Activated CD4-positive, alpha-beta T cell treated with anti-CD3 and anti-CD28 coated beads, Interleukin-2, amount 50 U/mL, for 24 hours (primary cell): ENCODE data around the gene SLC29A3.
A peak's percentile ranks its signal among the peaks of the same experiment; 100 is the strongest.

Source experiments
- DNase-seq, 2 donors: peaks; one replicate each; pipeline ENCODE4 v3.0.0-alpha.2; 2020; ENCODE audit warnings: low read depth in 1 of 2, low spot score in 1 of 2

Gene SLC29A3

DNA sequence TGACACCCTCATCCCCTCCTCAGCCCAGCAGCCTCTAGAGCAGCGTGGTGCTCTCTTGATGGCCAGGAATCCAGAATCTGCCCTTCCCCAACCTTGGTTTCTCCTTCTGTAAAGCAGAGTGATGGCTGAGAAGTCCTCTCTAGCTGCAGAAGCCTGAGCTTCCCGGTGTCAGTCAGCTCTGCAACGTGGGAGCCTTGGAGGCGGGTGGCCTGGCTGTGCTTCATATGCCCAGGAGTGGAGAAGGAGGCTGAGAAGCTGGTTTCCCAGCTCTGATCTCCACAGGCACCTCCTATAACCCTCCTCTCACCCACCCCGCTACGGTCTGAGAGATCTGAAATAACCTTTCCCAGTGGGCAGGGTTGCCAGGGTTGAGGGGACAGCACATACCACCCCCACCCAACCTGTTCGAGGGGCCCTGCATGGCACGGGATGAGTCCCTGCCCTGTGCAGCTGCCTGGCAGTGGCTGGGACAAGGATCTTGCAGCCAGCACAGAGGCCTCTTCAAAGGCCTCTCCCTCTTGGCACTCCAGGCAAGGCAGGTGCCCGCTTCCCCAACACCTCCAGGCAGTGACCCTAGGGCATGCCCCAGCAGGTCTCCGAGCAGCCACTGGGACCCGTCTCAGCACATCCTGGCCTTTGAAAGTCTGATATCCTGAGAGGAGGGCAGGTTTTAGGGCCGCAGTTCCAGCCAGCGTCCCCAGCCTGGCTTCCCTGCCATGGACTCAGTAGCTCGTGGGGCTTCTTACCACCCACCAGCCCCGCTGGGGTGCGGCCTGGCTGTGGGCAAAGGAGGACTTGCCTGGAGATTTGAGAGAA, 18.3 kb upstream of the SLC29A3 start:
- DNase-seq, result no peak

DNA sequence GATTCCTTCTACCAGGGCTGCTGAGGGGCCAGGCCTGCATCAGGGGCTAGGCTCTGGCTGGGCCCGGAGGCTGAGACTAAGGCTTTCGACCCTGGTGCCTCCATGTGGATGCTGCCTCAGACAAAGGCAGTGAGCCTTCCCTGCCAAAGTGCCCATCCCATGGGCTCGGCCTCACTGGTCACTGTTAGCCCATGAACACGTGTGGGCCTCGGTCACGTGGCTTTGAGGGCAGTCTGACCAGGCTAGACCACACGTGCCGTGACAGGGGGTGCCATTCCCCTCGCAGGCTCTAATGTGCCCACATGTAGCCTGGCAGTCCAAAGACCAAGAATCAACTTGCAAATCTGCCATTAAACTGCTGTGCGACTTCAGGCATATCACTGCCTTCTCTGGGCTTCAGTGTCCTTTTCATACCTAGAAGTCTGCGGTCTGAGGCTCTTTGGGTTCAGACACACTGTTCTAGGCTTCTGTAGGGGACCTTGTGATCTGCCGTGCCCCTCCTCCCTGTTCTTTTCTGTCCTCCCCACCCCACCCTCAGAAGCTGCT, 17.6 kb upstream of the SLC29A3 start:
- no peak for DNase-seq

DNA sequence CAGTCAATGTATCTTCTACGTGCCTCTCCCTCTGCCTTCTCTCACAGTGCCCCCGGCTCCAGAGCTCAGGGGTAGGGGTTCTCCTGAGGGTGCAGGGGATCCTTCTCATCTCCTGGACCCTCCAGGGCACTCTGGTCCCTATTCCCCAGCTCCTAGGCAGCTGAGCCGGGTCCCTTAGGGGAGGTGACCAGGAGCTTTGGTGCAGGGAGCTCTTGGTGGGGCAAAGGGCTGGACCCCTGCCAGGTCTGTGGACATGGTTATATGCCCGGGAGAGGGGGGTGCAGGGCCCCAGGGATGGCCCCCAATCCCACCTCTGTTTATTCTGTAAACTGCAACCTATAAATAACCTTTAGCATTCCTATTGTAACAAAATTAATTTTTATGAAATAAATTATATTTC, 16.6 kb upstream of the SLC29A3 start:
- DNase-seq, result no peak

DNA sequence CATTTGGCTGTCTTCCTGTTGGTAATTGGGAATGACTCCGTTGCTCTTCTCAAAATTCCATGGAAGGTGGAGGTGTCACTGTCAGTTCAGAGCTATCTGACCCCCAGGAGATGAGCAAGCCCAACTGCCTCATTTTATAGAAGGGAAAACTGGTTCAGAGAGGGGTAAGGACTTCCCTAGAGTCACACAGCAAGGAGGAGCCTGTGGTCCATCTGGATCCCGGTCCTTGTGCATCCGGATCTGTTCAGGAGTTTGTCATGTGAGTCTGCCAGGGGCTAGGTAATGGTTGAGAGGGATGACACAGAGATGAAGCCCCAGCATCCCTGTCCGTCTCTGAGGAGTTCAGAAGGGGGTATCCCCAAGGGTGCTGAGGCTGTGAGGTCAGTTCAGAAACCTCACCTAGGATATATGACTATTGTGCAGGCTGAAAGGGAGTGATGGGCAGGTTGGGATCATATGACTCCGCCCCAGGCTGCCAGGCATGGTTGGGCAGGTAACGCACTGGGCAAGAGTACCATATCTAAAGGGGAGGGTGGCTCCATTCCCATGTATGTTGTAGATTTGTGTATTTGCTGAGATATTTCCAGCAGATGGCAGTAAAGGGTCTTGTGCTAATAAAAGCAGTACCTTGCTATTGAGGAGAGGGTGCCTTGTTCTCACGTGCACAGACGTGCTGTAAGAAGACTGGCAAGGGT, 16.0 kb upstream of the SLC29A3 start:
- DNase-seq, result peak in 1 of 2 donors; percentile 3

DNA sequence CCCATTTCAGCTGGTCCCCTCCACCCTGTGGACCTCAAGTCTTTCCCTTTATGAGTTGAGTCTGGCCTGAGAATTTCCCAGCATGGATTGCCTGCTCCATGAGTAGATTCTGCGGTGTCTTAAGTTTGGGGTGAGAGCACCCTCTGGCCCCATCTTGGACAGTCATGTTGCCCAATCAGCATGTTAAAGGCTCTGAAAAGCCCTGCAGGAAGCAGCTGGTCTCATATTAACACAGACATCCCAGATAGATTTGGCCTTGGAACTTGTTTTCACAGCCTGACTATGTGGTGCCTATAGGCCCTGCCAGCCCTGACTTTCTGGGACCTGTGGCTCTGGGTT, 15.5 kb upstream of the SLC29A3 start:
- no peak for DNase-seq

DNA sequence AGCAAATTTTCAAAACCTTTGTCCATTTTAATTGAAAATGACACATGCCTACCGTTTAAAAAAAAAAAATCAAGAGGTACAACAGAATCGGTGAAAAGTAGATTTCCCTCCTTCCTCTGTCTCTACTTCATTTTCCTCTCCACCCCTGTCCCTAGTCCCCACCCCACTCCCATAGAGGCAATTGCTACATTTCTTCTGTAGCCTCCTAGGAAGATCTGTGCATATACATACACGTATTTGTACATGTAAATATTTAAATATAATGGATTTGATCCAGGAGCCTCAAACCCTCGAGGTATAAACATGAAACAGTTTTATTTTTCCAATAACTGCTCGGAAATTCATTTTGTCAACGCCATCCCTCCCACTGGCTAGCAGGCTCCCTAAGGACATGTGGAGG, 14.1 kb upstream of the SLC29A3 start:
- no peak for DNase-seq

DNA sequence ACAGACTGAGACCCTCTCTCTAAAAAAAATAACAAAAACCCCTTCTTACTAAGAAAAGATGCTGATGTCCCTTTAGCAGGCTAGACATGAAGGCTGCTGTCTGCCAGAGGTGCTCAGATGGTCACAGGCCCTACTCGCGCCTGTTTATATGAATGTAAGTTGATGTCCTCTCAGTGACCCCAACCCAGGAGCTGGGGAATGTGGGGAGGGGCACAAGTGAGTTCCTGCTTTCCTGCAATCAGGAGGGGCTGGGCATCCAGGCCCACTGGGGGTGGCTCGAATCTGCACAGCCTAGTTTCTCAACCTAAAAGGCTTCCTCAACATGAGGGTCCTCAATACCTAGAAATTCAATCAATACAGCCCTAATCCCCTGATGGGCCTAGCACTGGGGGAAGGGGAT, 12.1 kb upstream of the SLC29A3 start:
- no peak for DNase-seq

DNA sequence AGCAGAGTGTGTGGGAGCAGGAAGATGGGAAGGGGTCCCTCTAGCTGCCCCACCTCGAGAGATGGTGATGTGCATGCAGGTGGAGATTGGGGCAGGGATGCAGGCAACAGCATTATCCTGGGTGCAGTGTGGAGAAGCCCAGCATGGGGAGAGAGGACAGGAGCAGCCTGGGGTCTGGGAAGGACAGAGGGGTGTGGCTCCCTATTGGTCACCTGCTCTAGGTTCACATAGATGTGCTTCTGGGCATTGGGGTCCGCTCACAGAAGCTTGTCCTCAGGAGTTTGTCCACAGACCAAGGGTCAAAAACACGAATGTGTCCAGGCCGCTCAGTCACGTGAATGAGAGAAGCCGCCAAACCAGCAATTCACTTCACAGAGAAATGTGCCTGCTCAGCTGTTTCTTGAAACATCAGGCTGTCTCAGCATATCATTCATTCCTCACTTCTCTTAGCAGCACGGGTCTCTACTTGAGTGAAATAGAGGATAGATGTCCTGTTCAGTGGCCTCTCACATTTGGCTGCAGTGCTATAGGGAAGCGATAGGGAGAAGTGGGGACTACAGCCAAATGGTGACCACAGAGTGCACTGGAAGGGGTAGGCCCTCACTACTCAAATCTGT, 11.5 kb upstream of the SLC29A3 start:
- no peak for DNase-seq

DNA sequence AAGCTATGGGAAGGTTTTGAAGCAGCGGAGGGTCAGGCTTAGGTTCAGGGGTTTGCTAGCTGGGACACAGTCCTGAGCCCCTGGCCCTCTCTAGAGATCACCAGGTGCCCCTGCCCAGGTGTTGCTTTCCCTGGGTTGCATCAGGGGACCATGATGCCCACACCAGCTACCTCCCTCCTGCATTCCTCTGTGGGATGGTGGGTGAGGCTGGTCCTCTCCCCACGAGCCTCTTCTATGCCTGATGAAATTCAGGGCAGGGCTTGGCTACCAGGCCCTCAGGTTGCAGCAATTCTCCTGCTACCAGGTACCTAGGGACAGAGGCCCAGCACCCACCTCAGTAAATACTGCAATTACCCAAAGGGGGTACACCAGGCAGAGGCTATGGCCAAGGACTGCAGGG, 10.8 kb upstream of the SLC29A3 start:
- DNase-seq, result no peak

DNA sequence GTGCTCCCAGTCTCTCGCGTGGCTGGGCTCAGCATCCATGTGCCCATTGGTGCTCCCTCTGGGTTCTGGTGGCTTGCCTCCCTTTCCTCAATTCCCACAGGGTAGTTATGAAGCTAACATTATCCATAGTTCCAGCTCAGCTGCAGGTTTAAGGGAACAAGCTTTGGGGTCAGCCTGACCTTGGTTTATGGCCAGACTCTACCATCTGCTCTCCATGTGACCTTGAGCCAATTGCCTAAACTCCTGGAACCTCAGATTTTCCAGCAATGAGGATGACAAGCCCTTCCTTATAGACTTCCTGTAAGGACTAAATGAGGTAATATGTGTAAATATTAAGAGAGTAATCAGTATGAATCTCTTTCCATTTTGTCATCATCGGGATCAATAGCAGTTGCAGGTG, 10.1 kb upstream of the SLC29A3 start:
- DNase-seq, result no peak

DNA sequence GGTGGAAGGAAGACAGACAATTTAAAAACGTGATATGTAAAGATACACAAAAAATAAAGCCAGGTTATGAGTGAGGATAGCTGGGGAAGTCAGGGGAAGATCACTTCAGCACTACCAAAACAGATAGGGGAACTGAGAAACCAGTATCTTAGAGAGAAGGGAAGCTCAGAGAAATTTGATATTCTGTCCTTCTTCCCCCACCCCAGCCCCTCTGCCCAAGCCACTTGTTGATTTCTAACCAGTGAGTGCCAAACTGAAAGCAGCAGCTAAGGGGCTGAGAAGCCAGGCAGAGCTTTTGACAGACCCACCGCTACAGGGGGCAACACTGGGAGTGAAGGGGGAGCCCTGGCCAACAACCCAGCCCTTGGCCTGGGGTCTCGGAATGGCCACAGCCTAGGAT, 9.1 kb upstream of the SLC29A3 start:
- no peak for DNase-seq

DNA sequence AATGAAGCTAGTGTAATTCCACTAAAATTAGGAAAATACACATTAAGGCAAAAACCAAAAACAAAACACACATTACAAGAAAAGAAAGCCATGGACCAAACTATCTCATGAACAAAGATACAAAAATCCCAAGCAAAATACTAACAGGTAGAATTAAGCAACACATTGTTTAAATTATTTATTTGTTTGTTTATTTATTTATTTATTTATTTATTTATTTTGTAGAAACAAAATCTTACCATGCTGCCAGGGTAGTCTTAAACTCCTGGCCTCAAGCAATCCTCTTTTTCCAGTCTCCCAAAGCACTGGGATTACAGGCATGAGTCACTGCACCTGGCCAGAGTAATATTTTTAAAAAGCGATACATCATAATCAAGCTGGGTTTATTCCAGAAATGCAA, 6.8 kb upstream of the SLC29A3 start:
- no peak for DNase-seq

DNA sequence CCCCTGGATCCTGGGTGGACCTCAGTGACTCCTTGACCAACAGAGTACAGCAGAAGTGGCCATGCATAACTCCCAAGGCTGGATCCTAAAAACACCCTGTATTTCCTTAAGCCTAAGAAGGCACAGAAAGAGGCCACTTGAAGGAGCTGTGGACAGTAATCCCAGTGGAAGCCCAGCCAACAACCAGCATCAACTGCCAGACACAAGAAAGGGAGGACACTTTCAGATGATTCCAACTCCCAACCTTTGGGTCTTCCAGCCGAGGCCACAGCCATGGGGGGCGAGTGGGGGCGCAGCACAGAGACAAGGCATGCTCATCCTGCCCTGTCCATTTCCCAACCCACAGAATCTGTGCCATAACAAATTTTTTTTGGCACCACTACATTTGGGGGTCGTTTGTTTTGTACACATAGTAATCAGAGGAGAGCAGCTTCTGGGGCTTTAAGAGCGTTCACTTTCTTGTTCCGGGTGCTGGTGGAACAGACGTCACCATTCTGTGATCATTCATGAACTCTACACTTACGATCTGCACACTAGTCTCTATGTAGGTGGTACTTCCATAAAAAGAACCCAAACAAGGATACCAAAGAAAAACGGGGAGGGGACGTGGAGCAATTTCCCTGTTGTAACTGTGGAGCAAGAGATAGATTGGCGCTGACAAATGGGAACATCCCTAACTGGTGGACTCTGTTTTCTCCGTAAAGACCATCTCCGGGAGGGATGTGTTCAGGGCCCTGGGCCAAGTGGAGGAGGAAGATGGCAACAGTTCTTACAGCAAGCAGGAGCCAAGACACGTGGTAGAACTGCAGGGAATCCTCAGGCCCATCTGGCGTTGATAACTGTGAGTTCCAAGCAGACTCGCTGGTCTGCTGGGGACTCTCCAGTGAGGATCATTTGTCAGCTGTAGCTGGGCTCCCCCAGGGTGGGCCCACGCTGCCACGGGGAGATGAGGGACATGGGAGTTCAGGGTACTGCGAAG, 6.0 kb upstream of the SLC29A3 start:
- no peak for DNase-seq

DNA sequence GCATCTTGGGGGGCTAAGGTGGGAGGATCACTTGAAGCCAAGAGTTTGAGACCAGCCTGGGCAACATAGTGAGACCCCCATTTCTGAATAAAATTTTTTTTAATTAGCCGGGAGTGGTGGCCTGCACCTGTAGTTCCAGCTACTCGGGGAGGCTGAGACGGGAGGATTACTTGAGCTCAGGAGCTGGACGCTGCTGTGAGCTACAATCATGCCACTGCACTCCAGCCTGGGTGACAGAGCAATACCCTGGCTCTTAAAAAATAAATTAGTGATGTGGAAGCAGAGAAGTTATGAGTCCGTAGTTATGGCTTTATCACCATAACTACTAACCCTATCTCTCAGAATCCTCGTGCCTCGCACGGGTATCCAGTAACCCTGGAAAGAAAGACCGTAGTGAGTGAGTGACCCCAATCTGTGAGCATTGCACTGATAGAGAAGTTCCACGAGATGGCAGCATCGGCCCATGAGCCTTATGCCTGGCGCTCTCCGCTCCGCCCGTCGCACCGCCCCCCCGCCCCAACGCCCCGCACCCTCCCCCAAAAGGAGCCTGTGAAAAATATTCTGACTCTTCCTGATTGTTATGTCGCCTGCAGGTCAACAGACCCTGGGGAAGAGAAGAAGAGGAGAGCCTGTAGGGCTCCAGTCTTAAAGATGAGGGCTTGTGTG, 4.9 kb upstream of the SLC29A3 start:
- peak; percentile 18 to 49 for DNase-seq

DNA sequence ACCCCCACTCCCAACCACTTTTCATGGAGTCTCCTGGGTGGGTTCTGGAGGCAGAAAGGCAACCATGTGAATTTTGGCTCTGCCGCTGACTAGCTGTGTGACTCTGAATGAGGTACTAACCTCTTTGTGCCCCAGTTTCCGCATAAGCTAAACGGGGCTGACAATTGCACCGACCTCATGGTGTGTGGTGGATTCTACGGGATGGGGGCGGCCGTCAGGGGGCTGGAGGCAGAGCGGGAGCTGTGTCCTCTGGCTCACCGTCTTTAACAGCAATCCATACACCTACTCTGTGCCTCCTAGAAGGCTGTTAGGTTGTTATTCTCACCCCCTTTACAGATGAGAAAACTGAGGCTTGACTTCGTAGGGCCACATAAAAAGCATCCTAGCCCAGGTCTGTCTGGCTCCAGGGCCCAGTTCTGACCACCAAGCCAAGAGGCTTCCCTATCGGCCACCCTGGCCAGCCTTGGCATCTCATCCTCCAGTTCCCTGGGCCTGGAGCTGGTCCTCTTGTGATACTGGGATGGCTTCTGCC, 4.3 kb upstream of the SLC29A3 start:
- no peak for DNase-seq

DNA sequence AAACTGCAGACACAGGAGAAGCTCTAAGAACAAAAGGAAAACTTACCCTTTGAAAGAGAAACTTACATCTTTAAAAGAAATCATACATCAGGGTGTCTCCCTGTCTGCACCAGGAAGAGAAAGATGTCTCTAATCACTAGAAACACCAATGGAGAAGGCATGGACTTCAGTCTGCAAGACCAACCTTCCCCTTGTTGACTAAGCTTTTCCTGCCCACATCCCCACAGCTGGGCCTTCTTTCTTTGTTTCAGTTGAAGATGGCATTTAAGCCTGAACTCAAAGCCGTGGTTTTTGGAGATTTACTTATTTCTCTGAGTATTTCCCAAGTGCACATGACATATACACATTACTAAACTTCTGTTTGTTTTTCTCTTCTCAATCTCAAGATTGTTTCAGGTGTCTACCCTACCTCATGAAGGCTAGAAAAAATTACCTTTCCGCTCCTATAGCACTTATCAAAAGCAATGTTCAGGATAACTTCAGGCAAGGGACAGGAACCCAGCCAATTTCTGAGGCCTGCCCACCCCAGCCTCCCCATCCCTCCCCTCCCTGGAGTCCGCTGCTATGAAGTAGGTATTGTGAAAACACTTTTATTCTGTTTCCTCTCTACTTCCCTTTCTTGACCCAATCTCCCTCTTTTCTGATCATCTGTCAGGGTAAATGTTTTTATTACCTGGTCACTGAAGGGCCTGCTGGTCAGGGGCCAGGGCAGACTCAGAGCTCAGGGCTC, 2.8 kb upstream of the SLC29A3 start:
- DNase-seq, result no peak

DNA sequence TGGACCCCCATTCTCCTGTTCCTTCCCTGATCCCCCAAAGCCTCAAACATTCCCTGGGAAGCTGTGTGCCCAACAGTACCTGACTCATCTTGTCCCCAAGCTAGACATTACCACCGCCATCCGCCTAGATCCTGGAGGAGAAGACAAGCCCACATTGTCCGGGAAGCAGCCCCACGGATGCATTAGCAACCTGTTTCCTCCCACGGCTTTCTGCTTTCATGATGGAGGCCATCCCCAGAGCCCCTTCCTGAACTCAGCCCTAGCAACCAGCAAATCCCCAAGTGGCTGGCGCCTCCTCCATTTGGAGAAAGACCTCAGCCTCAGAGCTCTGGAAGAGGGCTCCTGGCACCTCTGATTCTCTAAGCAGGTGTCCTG, 2.3 kb upstream of the SLC29A3 start:
- no peak for DNase-seq

DNA sequence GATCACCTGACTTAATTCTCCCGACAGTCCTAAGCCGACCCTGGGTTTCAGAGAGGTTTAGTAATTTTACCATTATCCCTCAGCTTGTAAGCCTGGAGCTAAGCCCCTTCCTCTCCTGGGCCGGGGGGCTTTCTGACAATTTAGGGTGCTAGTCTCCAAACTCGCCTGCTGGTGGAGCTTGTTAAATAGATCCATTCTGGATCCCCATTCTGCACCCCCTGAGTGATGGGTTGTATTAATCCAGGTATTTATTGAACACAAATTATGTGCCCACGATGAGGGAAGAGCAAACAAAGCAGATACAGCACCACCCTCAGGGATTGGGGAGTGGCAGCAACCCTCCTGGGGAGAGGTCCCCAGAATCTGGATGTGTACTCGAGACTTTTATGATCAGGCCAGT, 1.3 kb upstream of the SLC29A3 start:
- no peak for DNase-seq

DNA sequence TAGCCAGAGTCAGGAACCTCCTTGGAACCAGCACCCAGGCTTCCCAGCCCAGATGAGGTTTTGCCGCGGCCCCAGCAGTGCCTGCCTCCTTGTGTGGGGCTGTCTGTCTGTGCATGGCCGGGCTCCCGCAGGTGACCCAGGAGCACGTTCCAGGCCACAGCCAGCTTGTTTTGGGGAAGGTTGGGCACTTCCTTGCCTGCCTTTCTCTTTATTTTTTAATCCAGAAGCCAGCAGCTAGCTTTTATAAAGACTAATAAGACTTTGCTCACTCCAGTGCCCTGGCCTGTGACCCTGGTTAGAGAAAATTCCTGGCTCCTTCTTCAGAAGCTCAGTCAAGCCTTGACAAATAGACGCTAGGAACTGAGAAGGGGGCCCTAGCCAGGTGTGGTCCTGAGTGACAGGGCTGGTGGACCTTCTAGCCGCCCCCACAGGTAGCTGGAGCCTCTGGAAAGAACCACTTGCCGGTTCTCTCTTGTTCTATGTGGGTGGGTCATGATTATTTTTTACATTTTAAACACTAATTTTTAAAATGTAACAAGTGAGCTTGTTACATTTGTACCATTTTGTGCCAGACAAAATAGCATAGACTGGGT, 837 bp downstream of the SLC29A3 start:
- DNase-seq, result no peak
